ENCODE measurements around the gene RDH16. TPM values are rescaled to one million over a fixed set of nuclear protein-coding genes. Genes with fewer than 3 reads are reported as not detected.
A peak's percentile ranks its signal among the peaks of the same experiment; 100 is the strongest.

The RDH16 gene
- total and polyA plus RNA-seq, 4 donors: 12.9 to 382 (median 219) TPM

DNA sequence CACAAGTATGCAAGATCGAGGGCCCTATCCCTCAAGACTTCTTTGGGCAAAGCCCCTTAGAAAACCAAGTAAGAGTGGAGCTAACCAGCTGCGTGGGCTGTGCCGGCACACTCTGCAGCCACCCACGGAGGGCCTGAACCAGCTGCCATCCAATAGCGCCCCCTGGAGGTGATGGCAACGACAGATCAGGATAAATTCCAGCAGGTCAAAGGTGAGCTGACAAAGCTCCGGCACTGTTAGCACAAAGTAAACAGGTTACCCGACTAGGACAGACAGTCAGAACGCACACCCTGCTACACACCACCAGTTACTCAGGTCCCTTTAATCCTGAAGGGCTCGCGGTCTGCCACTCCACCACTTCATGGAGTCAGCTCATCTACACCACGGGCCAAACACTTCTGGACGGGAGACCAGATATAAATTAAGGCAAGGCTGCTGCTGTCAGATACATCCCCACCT is 44.1 kb upstream of the RDH16 start:
- Histone ChIP-seq H3K9me3 (ENCODE audit: control insufficient read depth in 4 of 4, low read length in 3 of 4) (no peaks in the 10 kb centered on the region), H3K27me3 (ENCODE audit: control insufficient read depth in 4 of 4, insufficient read depth in 4 of 4, low read length in 3 of 4) (no peaks in the 10 kb centered on the region), H3K9ac (ENCODE audit: low read depth in 1 of 2, low read length in 2 of 2) (no peak overlapping the region), H3K27ac (ENCODE audit: low read depth in 1 of 2, low read length in 2 of 2) (peak overlapping the region; percentile 63 to 66), H3K4me3 (ENCODE audit: low read depth in 1 of 3, low read length in 3 of 3) (peak overlapping the region in 1 of 3 donors; percentile 19), H3K4me1 (ENCODE audit: control insufficient read depth in 4 of 4, insufficient read depth in 4 of 4, low read length in 3 of 4) (peaks cover 13 to 59% (median 47%) of the 10 kb centered on the region in 4 donors), H3K36me3 (ENCODE audit: control insufficient read depth in 4 of 4, insufficient read depth in 3 of 4, low read depth in 1 of 4, low read length in 3 of 4) (peaks cover 7 to 13% (median 10%) of the 10 kb centered on the region in 4 donors)
- TF ChIP-seq RAD21 (IDR thresholded peaks at IDR 0.05) (peak; percentile 97), HNF4A (conservative IDR thresholded peaks at IDR 0.05) (peak; percentile 37 to 51), HNF4G (IDR thresholded peaks at IDR 0.05) (no peak), FOXA1 (IDR thresholded peaks at IDR 0.05) (peak; percentile 95), RXRA (IDR thresholded peaks at IDR 0.05) (peak; percentile 64 to 67), TAF1 (conservative IDR thresholded peaks at IDR 0.05) (peak; percentile 29), FOXA2 (IDR thresholded peaks at IDR 0.05) (peak; percentile 98), GABPA (IDR thresholded peaks at IDR 0.05 in 1 of 2, conservative IDR thresholded peaks at IDR 0.05 in 1 of 2) (no peak), EGR1 (IDR thresholded peaks at IDR 0.05; ENCODE audit: low read depth in 2 of 2) (no peak), SP1 (IDR thresholded peaks at IDR 0.05) (peak; percentile 69), YY1 (IDR thresholded peaks at IDR 0.05) (peak; percentile 35), JUND (IDR thresholded peaks at IDR 0.05) (peak in 1 of 2 donors; percentile 20), NR2F2 (IDR thresholded peaks at IDR 0.05) (peak; percentile 97)
- TF ChIP-seq, protein P1, sequence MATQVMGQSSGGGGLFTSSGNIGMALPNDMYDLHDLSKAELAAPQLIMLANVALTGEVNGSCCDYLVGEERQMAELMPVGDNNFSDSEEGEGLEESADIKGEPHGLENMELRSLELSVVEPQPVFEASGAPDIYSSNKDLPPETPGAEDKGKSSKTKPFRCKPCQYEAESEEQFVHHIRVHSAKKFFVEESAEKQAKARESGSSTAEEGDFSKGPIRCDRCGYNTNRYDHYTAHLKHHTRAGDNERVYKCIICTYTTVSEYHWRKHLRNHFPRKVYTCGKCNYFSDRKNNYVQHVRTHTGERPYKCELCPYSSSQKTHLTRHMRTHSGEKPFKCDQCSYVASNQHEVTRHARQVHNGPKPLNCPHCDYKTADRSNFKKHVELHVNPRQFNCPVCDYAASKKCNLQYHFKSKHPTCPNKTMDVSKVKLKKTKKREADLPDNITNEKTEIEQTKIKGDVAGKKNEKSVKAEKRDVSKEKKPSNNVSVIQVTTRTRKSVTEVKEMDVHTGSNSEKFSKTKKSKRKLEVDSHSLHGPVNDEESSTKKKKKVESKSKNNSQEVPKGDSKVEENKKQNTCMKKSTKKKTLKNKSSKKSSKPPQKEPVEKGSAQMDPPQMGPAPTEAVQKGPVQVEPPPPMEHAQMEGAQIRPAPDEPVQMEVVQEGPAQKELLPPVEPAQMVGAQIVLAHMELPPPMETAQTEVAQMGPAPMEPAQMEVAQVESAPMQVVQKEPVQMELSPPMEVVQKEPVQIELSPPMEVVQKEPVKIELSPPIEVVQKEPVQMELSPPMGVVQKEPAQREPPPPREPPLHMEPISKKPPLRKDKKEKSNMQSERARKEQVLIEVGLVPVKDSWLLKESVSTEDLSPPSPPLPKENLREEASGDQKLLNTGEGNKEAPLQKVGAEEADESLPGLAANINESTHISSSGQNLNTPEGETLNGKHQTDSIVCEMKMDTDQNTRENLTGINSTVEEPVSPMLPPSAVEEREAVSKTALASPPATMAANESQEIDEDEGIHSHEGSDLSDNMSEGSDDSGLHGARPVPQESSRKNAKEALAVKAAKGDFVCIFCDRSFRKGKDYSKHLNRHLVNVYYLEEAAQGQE (IDR thresholded peaks at IDR 0.05): peak; percentile 20
- TF ChIP-seq, protein P2, sequence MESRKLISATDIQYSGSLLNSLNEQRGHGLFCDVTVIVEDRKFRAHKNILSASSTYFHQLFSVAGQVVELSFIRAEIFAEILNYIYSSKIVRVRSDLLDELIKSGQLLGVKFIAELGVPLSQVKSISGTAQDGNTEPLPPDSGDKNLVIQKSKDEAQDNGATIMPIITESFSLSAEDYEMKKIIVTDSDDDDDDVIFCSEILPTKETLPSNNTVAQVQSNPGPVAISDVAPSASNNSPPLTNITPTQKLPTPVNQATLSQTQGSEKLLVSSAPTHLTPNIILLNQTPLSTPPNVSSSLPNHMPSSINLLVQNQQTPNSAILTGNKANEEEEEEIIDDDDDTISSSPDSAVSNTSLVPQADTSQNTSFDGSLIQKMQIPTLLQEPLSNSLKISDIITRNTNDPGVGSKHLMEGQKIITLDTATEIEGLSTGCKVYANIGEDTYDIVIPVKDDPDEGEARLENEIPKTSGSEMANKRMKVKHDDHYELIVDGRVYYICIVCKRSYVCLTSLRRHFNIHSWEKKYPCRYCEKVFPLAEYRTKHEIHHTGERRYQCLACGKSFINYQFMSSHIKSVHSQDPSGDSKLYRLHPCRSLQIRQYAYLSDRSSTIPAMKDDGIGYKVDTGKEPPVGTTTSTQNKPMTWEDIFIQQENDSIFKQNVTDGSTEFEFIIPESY (IDR thresholded peaks at IDR 0.05): no peak
- TF ChIP-seq, protein P3, sequence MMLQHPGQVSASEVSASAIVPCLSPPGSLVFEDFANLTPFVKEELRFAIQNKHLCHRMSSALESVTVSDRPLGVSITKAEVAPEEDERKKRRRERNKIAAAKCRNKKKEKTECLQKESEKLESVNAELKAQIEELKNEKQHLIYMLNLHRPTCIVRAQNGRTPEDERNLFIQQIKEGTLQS (IDR thresholded peaks at IDR 0.05): peak; percentile 10
- TF ChIP-seq, protein P4, sequence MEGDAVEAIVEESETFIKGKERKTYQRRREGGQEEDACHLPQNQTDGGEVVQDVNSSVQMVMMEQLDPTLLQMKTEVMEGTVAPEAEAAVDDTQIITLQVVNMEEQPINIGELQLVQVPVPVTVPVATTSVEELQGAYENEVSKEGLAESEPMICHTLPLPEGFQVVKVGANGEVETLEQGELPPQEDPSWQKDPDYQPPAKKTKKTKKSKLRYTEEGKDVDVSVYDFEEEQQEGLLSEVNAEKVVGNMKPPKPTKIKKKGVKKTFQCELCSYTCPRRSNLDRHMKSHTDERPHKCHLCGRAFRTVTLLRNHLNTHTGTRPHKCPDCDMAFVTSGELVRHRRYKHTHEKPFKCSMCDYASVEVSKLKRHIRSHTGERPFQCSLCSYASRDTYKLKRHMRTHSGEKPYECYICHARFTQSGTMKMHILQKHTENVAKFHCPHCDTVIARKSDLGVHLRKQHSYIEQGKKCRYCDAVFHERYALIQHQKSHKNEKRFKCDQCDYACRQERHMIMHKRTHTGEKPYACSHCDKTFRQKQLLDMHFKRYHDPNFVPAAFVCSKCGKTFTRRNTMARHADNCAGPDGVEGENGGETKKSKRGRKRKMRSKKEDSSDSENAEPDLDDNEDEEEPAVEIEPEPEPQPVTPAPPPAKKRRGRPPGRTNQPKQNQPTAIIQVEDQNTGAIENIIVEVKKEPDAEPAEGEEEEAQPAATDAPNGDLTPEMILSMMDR (IDR thresholded peaks at IDR 0.05; ENCODE audit: low read depth, low read length, missing input control): peak; percentile 93
- TF ChIP-seq, protein P5, sequence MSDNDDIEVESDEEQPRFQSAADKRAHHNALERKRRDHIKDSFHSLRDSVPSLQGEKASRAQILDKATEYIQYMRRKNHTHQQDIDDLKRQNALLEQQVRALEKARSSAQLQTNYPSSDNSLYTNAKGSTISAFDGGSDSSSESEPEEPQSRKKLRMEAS (IDR thresholded peaks at IDR 0.05): peak; percentile 54
- DNase-seq (ENCODE audit: low spot score): peak; percentile 80
- 15% methylated on average over 13 of the region's 13 CpGs for WGBS
